H9 (cell line): Measurements from ENCODE around the gene NRXN3. TPM values are rescaled to one million over a fixed set of nuclear protein-coding genes. Genes with fewer than 3 reads are reported as not detected.

Experiments used
- DNase-seq: peaks from one replicate; pipeline ENCODE4 v3.0.0-alpha.2; 2017
- H2AFZ ChIP-seq: one replicate; pipeline ENCODE4 v1.6.1; 2013; ENCODE audit warnings: mild to moderate bottlenecking, low read length, control low read depth, moderate library complexity
- H2AK5ac ChIP-seq: 2 replicates; pipeline ENCODE4 v1.6.1; 2013; ENCODE audit warnings: low read length, control low read depth, mixed read lengths; ENCODE audit not compliant: insufficient read length
- H2BK120ac ChIP-seq: one replicate; pipeline ENCODE4 v1.6.1; 2013; ENCODE audit warnings: low read depth, mild to moderate bottlenecking, low read length, control low read depth, inconsistent platforms; ENCODE audit not compliant: poor library complexity, severe bottlenecking
- H2BK12ac ChIP-seq: 2 replicates; pipeline ENCODE4 v1.6.1; 2013; ENCODE audit warnings: low read length, control low read depth, mixed read lengths, low read depth; ENCODE audit not compliant: insufficient read length
- H2BK15ac ChIP-seq: 2 replicates; pipeline ENCODE4 v1.6.1; 2013; ENCODE audit warnings: low read depth, low read length, control low read depth
- H2BK20ac ChIP-seq: one replicate; pipeline ENCODE4 v1.6.1; 2013; ENCODE audit warnings: low read depth, mild to moderate bottlenecking, low read length, control low read depth, inconsistent platforms; ENCODE audit not compliant: poor library complexity, severe bottlenecking
- H2BK5ac ChIP-seq: 2 replicates; pipeline ENCODE4 v1.6.1; 2013; ENCODE audit warnings: low read length, control low read depth, mixed read lengths; ENCODE audit not compliant: insufficient read length
- H3K14ac ChIP-seq: 2 replicates; pipeline ENCODE4 v1.6.1; 2013; ENCODE audit warnings: low read length, control low read depth; ENCODE audit not compliant: insufficient read depth
- H3K18ac ChIP-seq: 2 replicates; pipeline ENCODE4 v1.6.1; 2013; ENCODE audit warnings: low read depth, mild to moderate bottlenecking, mixed read lengths, low read length, control low read depth; ENCODE audit not compliant: insufficient read length
- H3K23ac ChIP-seq: 2 replicates; pipeline ENCODE4 v1.6.1; 2013; ENCODE audit warnings: low read length, control low read depth, mixed read lengths, low read depth; ENCODE audit not compliant: insufficient read length
- H3K23me2 ChIP-seq: 2 replicates; pipeline ENCODE4 v1.6.1; 2013; ENCODE audit warnings: low read depth, mild to moderate bottlenecking, mixed read lengths, low read length, control low read depth; ENCODE audit not compliant: insufficient read length, poor library complexity, severe bottlenecking
- H3K27ac ChIP-seq: 2 replicates; pipeline ENCODE4 v1.5.1; 2013; ENCODE audit warnings: low read length, control low read depth, mixed read lengths, low read depth; ENCODE audit not compliant: insufficient read length
- H3K27me3 ChIP-seq: 2 replicates; pipeline ENCODE4 v1.6.1; 2013; ENCODE audit warnings: low read length, control low read depth, inconsistent platforms; ENCODE audit not compliant: insufficient read depth
- H3K4ac ChIP-seq: 2 replicates; pipeline ENCODE4 v1.6.1; 2013; ENCODE audit warnings: low read depth, mild to moderate bottlenecking, control low read depth, inconsistent platforms, low read length, moderate library complexity
- H3K4me1 ChIP-seq: 2 replicates; pipeline ENCODE4 v1.6.1; 2013; ENCODE audit warnings: low read length, control low read depth, inconsistent platforms; ENCODE audit not compliant: insufficient read depth
- H3K4me2 ChIP-seq: 2 replicates; pipeline ENCODE4 v1.6.1; 2013; ENCODE audit warnings: low read length, control low read depth, mixed read lengths; ENCODE audit not compliant: insufficient read length, insufficient read depth
- H3K56ac ChIP-seq: 2 replicates; pipeline ENCODE4 v1.6.1; 2013; ENCODE audit warnings: low read depth, mild to moderate bottlenecking, mixed read lengths, low read length, control low read depth; ENCODE audit not compliant: insufficient read length
- H3K79me1 ChIP-seq: 2 replicates; pipeline ENCODE4 v1.6.1; 2013; ENCODE audit warnings: low read depth, mild to moderate bottlenecking, moderate library complexity, low read length, control low read depth, inconsistent platforms; ENCODE audit not compliant: insufficient read depth, poor library complexity, severe bottlenecking
- H3K79me2 ChIP-seq: 2 replicates; pipeline ENCODE4 v1.6.1; 2013; ENCODE audit warnings: low read length, control low read depth, inconsistent platforms; ENCODE audit not compliant: insufficient read depth
- H3K9ac ChIP-seq: 2 replicates; pipeline ENCODE4 v1.6.1; 2013; ENCODE audit warnings: low read length, control low read depth, mixed read lengths; ENCODE audit not compliant: insufficient read length; ENCODE audit errors: extremely low read depth
- H3K9me3 ChIP-seq: one replicate; pipeline ENCODE4 v1.6.1; 2013; ENCODE audit warnings: low read depth, low read length, inconsistent platforms; ENCODE audit not compliant: control insufficient read depth
- H3T11ph ChIP-seq: one replicate; pipeline ENCODE4 v1.6.1; 2013; ENCODE audit warnings: mild to moderate bottlenecking, low read length, control low read depth, inconsistent platforms
- H4K20me1 ChIP-seq: one replicate; pipeline ENCODE4 v1.6.1; 2013; ENCODE audit not compliant: control insufficient read depth, insufficient read length, insufficient read depth
- H4K5ac ChIP-seq: 2 replicates; pipeline ENCODE4 v1.6.1; 2013; ENCODE audit warnings: low read depth, mild to moderate bottlenecking, mixed read lengths, low read length, control low read depth; ENCODE audit not compliant: insufficient read length
- H4K8ac ChIP-seq: replicated peaks from 2 replicates; pipeline ENCODE4 v1.6.1; 2013; ENCODE audit warnings: low read length, control low read depth, mixed read lengths, low read depth; ENCODE audit not compliant: insufficient read length
- H4K91ac ChIP-seq: 2 replicates; pipeline ENCODE4 v1.6.1; 2013; ENCODE audit warnings: low read depth, mild to moderate bottlenecking, moderate library complexity, mixed read lengths, low read length, control low read depth; ENCODE audit not compliant: insufficient read length
- H3K27ac Mint-ChIP-seq, 3 experiments: 2 replicates in 2 of 3; 3 replicates in 1 of 3; pipeline ENCODE4 v1.8.0; 2020 to 2021; ENCODE audit warnings: mixed read lengths in 3 of 3, mild to moderate bottlenecking in 1 of 3, moderate library complexity in 1 of 3
- H3K27me3 Mint-ChIP-seq: 2 replicates; pipeline ENCODE4 v1.8.0; 2021; ENCODE audit warnings: low read depth, mild to moderate bottlenecking, moderate library complexity, mixed read lengths
- H3K36me3 Mint-ChIP-seq, 3 experiments: 2 replicates in 2 of 3; 3 replicates in 1 of 3; pipeline ENCODE4 v1.8.0; 2020 to 2021; ENCODE audit warnings: low read depth in 3 of 3, mixed read lengths in 3 of 3; ENCODE audit not compliant: insufficient read depth in 1 of 3
- H3K4me1 Mint-ChIP-seq, 2 experiments: 2 replicates each; pipeline ENCODE4 v1.8.0; 2020; ENCODE audit warnings: mixed read lengths in 2 of 2
- H3K4me3 Mint-ChIP-seq, 2 experiments: 2 replicates in 1 of 2; 3 replicates in 1 of 2; pipeline ENCODE4 v1.8.0; 2020 to 2021; ENCODE audit warnings: mild to moderate bottlenecking in 2 of 2, mixed read lengths in 2 of 2, moderate library complexity in 1 of 2
- H3K9me3 Mint-ChIP-seq, 2 experiments: 2 replicates in 1 of 2; 3 replicates in 1 of 2; pipeline ENCODE4 v1.8.0; 2020; ENCODE audit warnings: mild to moderate bottlenecking in 2 of 2, mixed read lengths in 2 of 2, moderate library complexity in 1 of 2
- CTCF ChIP-seq: fragments of 200-600 bp; sonication (generic); conservative IDR thresholded peaks from 3 replicates; pipeline ENCODE4 v1.8.0; 2021; ENCODE audit warnings: antibody characterized with exemption, mild to moderate bottlenecking
- WGBS: extraction: QIAGEN DNeasy Blood & Tissue Kit; methylation state at CpG from one replicate; pipeline ENCODE4 v1.1.7; 2013; ENCODE audit warnings: missing lambda C conversion rate, low lambda C conversion rate, mixed read lengths; ENCODE audit not compliant: insufficient read length; ENCODE audit errors: extremely low coverage; 5-methylcytosine and 5-hydroxymethylcytosine counted together
- total RNA-seq: library from RNA; stranded (reverse); gene quantifications from 2 replicates; pipeline ENCODE4 v1.2.1, GENCODE V29; 2021

The NRXN3 gene
- total RNA-seq, 1 experiment from 2014 or later, result 1.8 TPM

GRCh38 chr14:78637908-78638475 lies 467.8 kb downstream of the NRXN3 start:
- Histone ChIP-seq H3K79me2 (no peaks in the 10 kb centered on the region), H3K4me2 (no peak overlapping the region), H4K20me1 (no peaks in the 10 kb centered on the region), H3K14ac (no peak overlapping the region), H2BK5ac (no peak overlapping the region), H3K27ac (no peak overlapping the region), H4K8ac (no peak overlapping the region), H2AFZ (no peak overlapping the region), H3K4me1 (peaks cover 6% of the 10 kb centered on the region), H3K18ac (no peak overlapping the region), H3K27me3 (no peaks in the 10 kb centered on the region), H3K79me1 (no peaks in the 10 kb centered on the region), H3K9ac (no peak overlapping the region), H4K5ac (no peak overlapping the region), H2AK5ac (no peak overlapping the region), H2BK20ac (no peak overlapping the region), H3K23me2 (no peaks in the 10 kb centered on the region), H3K9me3 (no peaks in the 10 kb centered on the region), H4K91ac (no peak overlapping the region), H3T11ph (no peak overlapping the region), H2BK120ac (no peak overlapping the region), H3K56ac (no peak overlapping the region), H3K4ac (no peak overlapping the region), H2BK15ac (no peak overlapping the region), H2BK12ac (no peak overlapping the region), H3K23ac (no peak overlapping the region)
- Mint-ChIP-seq H3K27ac (no peak overlapping the region), H3K27me3 (no peaks in the 10 kb centered on the region), H3K36me3 (peaks cover 0 to 8% (median 0%) of the 10 kb centered on the region in 3 experiments; a peak in 2 of 7 replicates), H3K9me3 (peaks cover 4 to 5% of the 10 kb centered on the region in 2 experiments; a peak in 1 of 5 replicates), H3K4me3 (no peak overlapping the region), H3K4me1 (peaks cover 38 to 40% of the 10 kb centered on the region in 2 experiments)
- no CpG with 5 or more reads among the region's 5 CpGs for WGBS
- DNase-seq, result no peak
- no peak for TF ChIP-seq CTCF
